GM21423 (cell line): ENCODE data around the gene TMPRSS9.

Source experiments
- ATAC-seq: cut with Tn5 transposase; IDR thresholded peaks from one replicate; pipeline ENCODE4 v1.9.1; 2021; ENCODE audit warnings: mild to moderate bottlenecking, moderate library complexity; ENCODE audit not compliant: unreplicated experiment

Gene TMPRSS9

GRCh38 chr19:2329149-2329478 is 31.0 kb upstream of the TMPRSS9 start:
- ATAC-seq: no peak

GRCh38 chr19:2329501-2329916 is 30.6 kb upstream of the TMPRSS9 start:
- ATAC-seq: no peak

- no peak for ATAC-seq
Observed at GRCh38 chr19:2330255-2330631, 29.8 kb upstream of the TMPRSS9 start.

- no peak for ATAC-seq
Observed at GRCh38 chr19:2330632-2331284, 29.3 kb upstream of the TMPRSS9 start.

GRCh38 chr19:2331601-2332246 is 28.3 kb upstream of the TMPRSS9 start:
- ATAC-seq: no peak

GRCh38 chr19:2332341-2333026 is 27.6 kb upstream of the TMPRSS9 start:
- ATAC-seq: peak; percentile 29

- no peak for ATAC-seq
Observed at GRCh38 chr19:2333027-2333806, 26.8 kb upstream of the TMPRSS9 start.

- ATAC-seq: no peak
Observed at GRCh38 chr19:2333807-2334211, 26.3 kb upstream of the TMPRSS9 start.

- no peak for ATAC-seq
Observed at GRCh38 chr19:2334426-2334825, 25.6 kb upstream of the TMPRSS9 start.

GRCh38 chr19:2334986-2335846 is 24.8 kb upstream of the TMPRSS9 start:
- ATAC-seq: no peak

GRCh38 chr19:2335848-2336247 is 24.2 kb upstream of the TMPRSS9 start:
- no peak for ATAC-seq

- ATAC-seq: no peak
Observed at GRCh38 chr19:2336528-2337328, 23.3 kb upstream of the TMPRSS9 start.

- no peak for ATAC-seq
Observed at GRCh38 chr19:2337329-2337707, 22.7 kb upstream of the TMPRSS9 start.

- no peak for ATAC-seq
Observed at GRCh38 chr19:2338055-2338615, 21.9 kb upstream of the TMPRSS9 start.

- no peak for ATAC-seq
Observed at GRCh38 chr19:2338751-2339643, 21.1 kb upstream of the TMPRSS9 start.

- ATAC-seq: no peak
Observed at GRCh38 chr19:2339644-2340310, 20.3 kb upstream of the TMPRSS9 start.

GRCh38 chr19:2340496-2341243 is 19.4 kb upstream of the TMPRSS9 start:
- ATAC-seq: no peak
